H1 (cell line): ENCODE measurements around the gene RAMP1. TPM values are rescaled to one million over a fixed set of nuclear protein-coding genes. Genes with fewer than 3 reads are reported as not detected.

Experiments
- CTCF ChIA-PET: fragments of 300-600 bp; sonication (Branson Sonifier 250); formaldehyde crosslinking; loops from one replicate; lab custom pipeline; 2021; ENCODE audit not compliant: partially characterized antibody; lab: Charles Lee
- POLR2A ChIA-PET: fragments of 300-600 bp; sonication (Branson Sonifier 250); formaldehyde crosslinking; loops from one replicate; lab custom pipeline; 2021; ENCODE audit warnings: inconsistent platforms; ENCODE audit not compliant: partially characterized antibody; lab: Charles Lee
- DNase-seq, 2 experiments: peaks; one replicate each; pipeline versions ENCODE4 v3.0.0 to v3.0.0-alpha.2; 2010 to 2022; ENCODE audit warnings: low spot score in 2 of 2, low read depth in 1 of 2, mixed read lengths in 1 of 2
- FAIRE-seq: peaks from 2 replicates; lab custom pipeline; 2011; peaks lifted over from hg19 to GRCh38; lab: Jason Lieb, UNC
- H2AFZ ChIP-seq: 2 replicates; pipeline ENCODE4 v1.8.1; 2012; ENCODE audit warnings: low read length, inconsistent platforms
- H2AK5ac ChIP-seq: 2 replicates; pipeline ENCODE4 v1.6.1; 2013; ENCODE audit warnings: low read depth, low read length
- H2BK120ac ChIP-seq: replicated peaks from 2 replicates; pipeline ENCODE3; 2013; ENCODE audit warnings: low read depth, low read length, inconsistent platforms
- H2BK12ac ChIP-seq: 2 replicates; pipeline ENCODE4 v1.6.1; 2013; ENCODE audit warnings: low read depth, low read length
- H2BK15ac ChIP-seq: 2 replicates; pipeline ENCODE4 v1.6.1; 2013; ENCODE audit warnings: low read length
- H2BK20ac ChIP-seq: 2 replicates; pipeline ENCODE4 v1.6.1; 2013; ENCODE audit warnings: low read length
- H2BK5ac ChIP-seq: 2 replicates; pipeline ENCODE4 v1.6.1; 2013; ENCODE audit warnings: low read depth, low read length
- H3K14ac ChIP-seq: 2 replicates; pipeline ENCODE4 v1.6.1; 2013; ENCODE audit warnings: inconsistent platforms; ENCODE audit not compliant: insufficient read length
- H3K18ac ChIP-seq: 2 replicates; pipeline ENCODE4 v1.6.1; 2013; ENCODE audit warnings: low read length; ENCODE audit errors: extremely low read depth
- H3K23ac ChIP-seq: 2 replicates; pipeline ENCODE4 v1.6.1; 2013; ENCODE audit warnings: inconsistent platforms; ENCODE audit not compliant: insufficient read length
- H3K23me2 ChIP-seq: 2 replicates; pipeline ENCODE4 v1.6.1; 2013; ENCODE audit warnings: low read depth, low read length
- H3K27ac ChIP-seq: 2 replicates; pipeline ENCODE4 v1.6.1; 2011; ENCODE audit warnings: low read depth, low read length, inconsistent platforms
- H3K27me3 ChIP-seq, 4 experiments: replicated peaks in 1 of 4; 1 replicate in 1 of 4; 2 replicates in 3 of 4; pipeline versions ENCODE4 v1.6.1 to v1.8.1; 2011 to 2013; ENCODE audit warnings: low read length in 3 of 4, mild to moderate bottlenecking in 3 of 4, inconsistent platforms in 2 of 4, mixed read lengths in 2 of 4, moderate library complexity in 1 of 4; ENCODE audit not compliant: control insufficient read depth in 3 of 4, insufficient read depth in 3 of 4; ENCODE audit errors: extremely low read depth in 1 of 4
- H3K36me3 ChIP-seq, 4 experiments: 2 replicates each; pipeline versions ENCODE4 v1.6.1 to v1.8.1; 2011 to 2013; ENCODE audit warnings: mild to moderate bottlenecking in 4 of 4, low read length in 3 of 4, moderate library complexity in 2 of 4, control low read depth in 1 of 4, inconsistent platforms in 1 of 4; ENCODE audit not compliant: insufficient read depth in 4 of 4, control insufficient read depth in 2 of 4
- H3K4ac ChIP-seq: replicated peaks from 2 replicates; pipeline ENCODE3; 2013; ENCODE audit warnings: low read length, low read depth, mixed read lengths, inconsistent platforms; ENCODE audit not compliant: insufficient read length
- H3K4me1 ChIP-seq, 4 experiments: replicated peaks in 1 of 4; 1 replicate in 1 of 4; 2 replicates in 3 of 4; pipeline versions ENCODE4 v1.6.1 to v1.8.1; 2011 to 2013; ENCODE audit warnings: low read length in 3 of 4, inconsistent platforms in 2 of 4, mixed read lengths in 1 of 4; ENCODE audit not compliant: insufficient read depth in 4 of 4, control insufficient read depth in 3 of 4
- H3K4me2 ChIP-seq, 2 experiments: 2 replicates each; pipeline versions ENCODE4 v1.6.1 to v1.8.1; 2011 to 2013; ENCODE audit warnings: low read depth in 2 of 2, low read length in 2 of 2, control low read depth in 1 of 2, inconsistent platforms in 1 of 2, mild to moderate bottlenecking in 1 of 2; ENCODE audit not compliant: insufficient read depth in 1 of 2
- H3K4me3 ChIP-seq, 4 experiments: fragments of 200-600, 300-600 bp in 1 of 4; sonication (generic), shearing (Covaris generic), sonication (Bioruptor Twin) in 1 of 4; 2 replicates each; pipeline versions ENCODE4 v1.5.1 to v1.8.1; 2011 to 2016; ENCODE audit warnings: low read length in 4 of 4, low read depth in 3 of 4, control low read depth in 2 of 4, inconsistent platforms in 2 of 4, mild to moderate bottlenecking in 2 of 4, mixed read lengths in 1 of 4, moderate library complexity in 1 of 4; ENCODE audit not compliant: insufficient read depth in 2 of 4; ENCODE audit errors: extremely low read depth in 1 of 4
- H3K56ac ChIP-seq: replicated peaks from 2 replicates; pipeline ENCODE3; 2013; ENCODE audit warnings: low read depth, mild to moderate bottlenecking, mixed read lengths, low read length, inconsistent platforms; ENCODE audit not compliant: insufficient read length
- H3K79me1 ChIP-seq: 2 replicates; pipeline ENCODE4 v1.6.1; 2013; ENCODE audit warnings: low read depth, low read length, control low read depth
- H3K79me2 ChIP-seq, 2 experiments: 2 replicates each; pipeline versions ENCODE4 v1.6.1 to v1.8.1; 2012 to 2013; ENCODE audit warnings: low read length in 2 of 2, mild to moderate bottlenecking in 2 of 2, inconsistent platforms in 1 of 2; ENCODE audit not compliant: insufficient read depth in 2 of 2, control insufficient read depth in 1 of 2
- H3K9ac ChIP-seq, 4 experiments: replicated peaks in 1 of 4; 1 replicate in 1 of 4; 2 replicates in 3 of 4; pipeline versions ENCODE4 v1.6.1 to v1.8.1; 2011 to 2013; ENCODE audit warnings: low read depth in 3 of 4, low read length in 3 of 4, control low read depth in 2 of 4, mild to moderate bottlenecking in 2 of 4, moderate library complexity in 2 of 4, inconsistent platforms in 1 of 4; ENCODE audit errors: extremely low read depth in 1 of 4
- H3K9me3 ChIP-seq, 2 experiments: 2 replicates each; pipeline versions ENCODE4 v1.6.1 to v1.8.1; 2012 to 2013; ENCODE audit warnings: mild to moderate bottlenecking in 2 of 2, moderate library complexity in 2 of 2, control low read depth in 1 of 2, inconsistent platforms in 1 of 2, low read depth in 1 of 2, low read length in 1 of 2, mixed read lengths in 1 of 2; ENCODE audit not compliant: insufficient read depth in 2 of 2
- H4K20me1 ChIP-seq, 2 experiments: replicated peaks in 1 of 2; 2 replicates each; pipeline versions ENCODE3 to v1.8.1; 2011 to 2013; ENCODE audit warnings: inconsistent platforms in 2 of 2, low read length in 2 of 2, mild to moderate bottlenecking in 1 of 2; ENCODE audit not compliant: insufficient read depth in 2 of 2, control insufficient read depth in 1 of 2
- H4K5ac ChIP-seq: 2 replicates; pipeline ENCODE4 v1.6.1; 2013; ENCODE audit warnings: low read length, low read depth, mixed read lengths, inconsistent platforms; ENCODE audit not compliant: insufficient read length
- H4K8ac ChIP-seq: 2 replicates; pipeline ENCODE4 v1.8.0; 2013; ENCODE audit warnings: mild to moderate bottlenecking, moderate library complexity, low read length, inconsistent platforms; ENCODE audit not compliant: insufficient read depth; ENCODE audit errors: extremely low read depth
- H4K91ac ChIP-seq: replicated peaks from 2 replicates; pipeline ENCODE3; 2013; ENCODE audit warnings: low read length, mixed read lengths, inconsistent platforms; ENCODE audit not compliant: insufficient read length
- CTCF ChIP-seq, 3 experiments: IDR thresholded peaks; 1 replicate in 2 of 3; 2 replicates in 1 of 3; pipeline versions ENCODE4 v1.5.1 to v1.6.1; 2011; ENCODE audit warnings: low read length in 3 of 3, mild to moderate bottlenecking in 3 of 3, inconsistent platforms in 2 of 3, low read depth in 1 of 3, moderate library complexity in 1 of 3; ENCODE audit not compliant: insufficient read depth in 1 of 3; ENCODE audit errors: control extremely low read depth in 1 of 3
- HDAC6 ChIP-seq: IDR thresholded peaks from one replicate; pipeline ENCODE4 v1.7.1; 2012; ENCODE audit warnings: low read depth, mild to moderate bottlenecking, inconsistent platforms, low read length, moderate library complexity
- WGBS, 2 experiments: shearing (Covaris generic) in 1 of 2; methylation state at CpG; one replicate each; pipeline versions ENCODE4 v1.1.6 to v1.1.7; 2013 to 2015; ENCODE audit warnings: low lambda C conversion rate in 2 of 2, mixed read lengths in 2 of 2, inconsistent platforms in 1 of 2, low coverage in 1 of 2, missing lambda C conversion rate in 1 of 2; ENCODE audit not compliant: insufficient replicate concordance in 2 of 2, insufficient coverage in 1 of 2, insufficient read length in 1 of 2; ENCODE audit errors: extremely low coverage in 1 of 2, missing lambda C conversion rate in 1 of 2; 5-methylcytosine and 5-hydroxymethylcytosine counted together
- polyA plus RNA-seq, 7 experiments: library from polyadenylated mRNA; depleted of rRNA in 3 of 7; stranded (reverse) in 5 of 7; unstranded in 2 of 7; fragments of >200 nt in 5 of 7; fragments of 200-250 nt in 2 of 7; gene quantifications; 1 replicate in 5 of 7; 2 replicates in 1 of 7; 4 replicates in 1 of 7; pipeline versions ENCODE4 v1.2.1 to v1.2.3, GENCODE V29; 2011 to 2013; ENCODE audit warnings: missing spikeins in 2 of 7, mixed read lengths in 2 of 7
- total RNA-seq: library from RNA; stranded (reverse); fragmentation: NEBNext Ultra II Directional; extraction: Animal tissue kit (Norgen Biotek cat#: 25700); gene quantifications from 2 replicates; pipeline ENCODE4 v1.2.1, GENCODE V29; 2021

Gene RAMP1
- total and polyA plus RNA-seq, 2 of the 8 experiments (the other 6 are each of a cell fraction or from before 2014, with no cell fraction given), result 0.65 to 4.3 TPM

GRCh38 chr2:237911363-237912017, 52.1 kb downstream of the RAMP1 start:
- H3K27me3 ChIP-seq, result no peaks in the 10 kb centered on the region
- no peak overlapping the region for H3K4ac ChIP-seq
- H2BK15ac ChIP-seq, result no peak overlapping the region
- H2BK20ac ChIP-seq, result no peak overlapping the region
- no peak overlapping the region for H3K4me2 ChIP-seq
- H3K4me3 ChIP-seq, result no peak overlapping the region
- CTCF ChIA-PET, result interaction anchor here (0.6 to 1.2 kb wide), 6 partner anchors 11 to 345 kb away, joined by 3 to 4 read pairs (median 3); no protein-coding TSS in a partner anchor
- no peak overlapping the region for H3K18ac ChIP-seq
- H2BK12ac ChIP-seq, result no peak overlapping the region
- H3K23ac ChIP-seq, result no peak overlapping the region
- H4K8ac ChIP-seq, result no peak overlapping the region
- DNase-seq (no peak), FAIRE-seq (no peak)
- 89% methylated on average over 27 of the region's 28 CpGs; no CpG with 5 or more reads in 1 of the 2 experiments for WGBS, 2 experiments
- no peak overlapping the region for H3K14ac ChIP-seq
- no peak overlapping the region for H3K27ac ChIP-seq
- no peaks in the 10 kb centered on the region; a peak in 1 of 8 replicates for H3K36me3 ChIP-seq
- POLR2A ChIA-PET, result interaction anchor here (1.3 to 1.6 kb wide), 2 partner anchors 9 to 14 kb away, joined by 3 to 5 read pairs; no protein-coding TSS in a partner anchor
- no peak overlapping the region for H4K5ac ChIP-seq
- H3K79me2 ChIP-seq, result no peaks in the 10 kb centered on the region
- no peak overlapping the region for H2BK120ac ChIP-seq
- peaks cover 17 to 19% of the 10 kb centered on the region in 2 experiments for H3K9me3 ChIP-seq
- H4K20me1 ChIP-seq, result peaks cover 0 to 2% of the 10 kb centered on the region in 2 experiments
- H4K91ac ChIP-seq, result no peak overlapping the region
- no peak overlapping the region for H2AK5ac ChIP-seq
- no peaks in the 10 kb centered on the region for H3K4me1 ChIP-seq
- H3K9ac ChIP-seq, result no peak overlapping the region
- H2BK5ac ChIP-seq, result no peak overlapping the region
- H3K56ac ChIP-seq, result no peak overlapping the region
- peaks cover 7% of the 10 kb centered on the region for H3K23me2 ChIP-seq
- no peaks in the 10 kb centered on the region for H3K79me1 ChIP-seq
- no peak overlapping the region for H2AFZ ChIP-seq
- TF ChIP-seq HDAC6 (no peak), CTCF (IDR thresholded peaks at IDR 0.05; ENCODE audit: control extremely low read depth in 1 of 3, insufficient read depth in 1 of 3, low read depth in 1 of 3, low read length in 3 of 3) (no peak)
